Fibroblast of lung (primary cell): ENCODE results near the gene KRT38. TPM values are rescaled to one million over a fixed set of nuclear protein-coding genes. Genes with fewer than 3 reads are reported as not detected.

ENCODE experiments used
- DNase-seq, 2 donors: peaks; one replicate each; pipeline versions ENCODE4 v3.0.0 to v3.0.0-alpha.2; 2010; ENCODE audit warnings: low read depth in 2 of 2
- H2AFZ ChIP-seq: 2 replicates; pipeline ENCODE4 v1.5.1; 2012; ENCODE audit warnings: low read length, control low read depth, inconsistent platforms
- H3K27ac ChIP-seq: 2 replicates; pipeline ENCODE4 v1.5.1; 2011; ENCODE audit warnings: low read length, control low read depth; ENCODE audit not compliant: insufficient read depth
- H3K27me3 ChIP-seq: 2 replicates; pipeline ENCODE4 v1.5.1; 2011; ENCODE audit warnings: mild to moderate bottlenecking, low read length; ENCODE audit not compliant: control insufficient read depth, insufficient read depth
- H3K36me3 ChIP-seq: 2 replicates; pipeline ENCODE4 v1.5.1; 2011; ENCODE audit warnings: low read length; ENCODE audit not compliant: control insufficient read depth, insufficient read depth
- H3K4me1 ChIP-seq: 2 replicates; pipeline ENCODE4 v1.5.1; 2011; ENCODE audit warnings: low read length; ENCODE audit not compliant: control insufficient read depth, insufficient read depth; ENCODE audit errors: extremely low read depth
- H3K4me2 ChIP-seq: 2 replicates; pipeline ENCODE4 v1.5.1; 2011; ENCODE audit warnings: low read length, control low read depth; ENCODE audit not compliant: insufficient read depth; ENCODE audit errors: extremely low read depth
- H3K4me3 ChIP-seq, 4 experiments: fragments of 200-600 bp in 1 of 4; sonication (generic) in 1 of 4; replicated peaks in 1 of 4; 2 replicates each; pipeline ENCODE4 v1.5.1; 2011 to 2016; ENCODE audit warnings: low read length in 4 of 4, low read depth in 3 of 4, mild to moderate bottlenecking in 3 of 4, control low read depth in 2 of 4, inconsistent platforms in 1 of 4, mixed read lengths in 1 of 4; ENCODE audit not compliant: insufficient read depth in 1 of 4; ENCODE audit errors: control extremely low read depth in 1 of 4
- H3K79me2 ChIP-seq: 2 replicates; pipeline ENCODE4 v1.5.1; 2012; ENCODE audit warnings: mild to moderate bottlenecking, low read length, inconsistent platforms; ENCODE audit not compliant: control insufficient read depth, insufficient read depth
- H3K9ac ChIP-seq: 2 replicates; pipeline ENCODE4 v1.5.1; 2011; ENCODE audit warnings: mild to moderate bottlenecking, low read length, control low read depth; ENCODE audit not compliant: insufficient read depth
- H3K9me3 ChIP-seq: 2 replicates; pipeline ENCODE4 v1.5.1; 2012; ENCODE audit warnings: low read depth, low read length; ENCODE audit not compliant: control insufficient read depth, insufficient read depth
- H4K20me1 ChIP-seq: 2 replicates; pipeline ENCODE4 v1.5.1; 2011; ENCODE audit warnings: low read length; ENCODE audit not compliant: control insufficient read depth, insufficient read depth; ENCODE audit errors: extremely low read depth
- EZH2 ChIP-seq: IDR thresholded peaks from 2 replicates; pipeline ENCODE4 v1.5.1; 2012; ENCODE audit warnings: low read length, control low read depth, mild to moderate bottlenecking; ENCODE audit errors: missing control alignments
- polyA plus RNA-seq, 2 donors: library from polyadenylated mRNA; depleted of rRNA in 1 of 2; stranded (reverse) in 1 of 2; unstranded in 1 of 2; fragments of >200 nt; gene quantifications; 2 replicates each; pipeline ENCODE4 v1.2.1, GENCODE V29; 2011 to 2012; ENCODE audit warnings: missing spikeins in 1 of 2
- total RNA-seq: library from RNA; depleted of rRNA; stranded (reverse); fragments of >200 nt; gene quantifications from 2 replicates; pipeline ENCODE4 v1.2.1, GENCODE V29; 2014
- TF ChIP-seq, protein P1 (sequence below), 2 donors: IDR thresholded peaks in 1 of 2; conservative IDR thresholded peaks in 1 of 2; 1 replicate in 1 of 2; 2 replicates in 1 of 2; pipeline ENCODE4 v1.5.1; 2011 to 2012; ENCODE audit warnings: low read length in 2 of 2, control low read depth in 1 of 2, inconsistent platforms in 1 of 2, low read depth in 1 of 2, mild to moderate bottlenecking in 1 of 2

The KRT38 gene
- total and polyA plus RNA-seq, 2 donors (not counting 1 experiment from before 2014, with no cell fraction given), result under 0.01 to 0.02 TPM

DNA sequence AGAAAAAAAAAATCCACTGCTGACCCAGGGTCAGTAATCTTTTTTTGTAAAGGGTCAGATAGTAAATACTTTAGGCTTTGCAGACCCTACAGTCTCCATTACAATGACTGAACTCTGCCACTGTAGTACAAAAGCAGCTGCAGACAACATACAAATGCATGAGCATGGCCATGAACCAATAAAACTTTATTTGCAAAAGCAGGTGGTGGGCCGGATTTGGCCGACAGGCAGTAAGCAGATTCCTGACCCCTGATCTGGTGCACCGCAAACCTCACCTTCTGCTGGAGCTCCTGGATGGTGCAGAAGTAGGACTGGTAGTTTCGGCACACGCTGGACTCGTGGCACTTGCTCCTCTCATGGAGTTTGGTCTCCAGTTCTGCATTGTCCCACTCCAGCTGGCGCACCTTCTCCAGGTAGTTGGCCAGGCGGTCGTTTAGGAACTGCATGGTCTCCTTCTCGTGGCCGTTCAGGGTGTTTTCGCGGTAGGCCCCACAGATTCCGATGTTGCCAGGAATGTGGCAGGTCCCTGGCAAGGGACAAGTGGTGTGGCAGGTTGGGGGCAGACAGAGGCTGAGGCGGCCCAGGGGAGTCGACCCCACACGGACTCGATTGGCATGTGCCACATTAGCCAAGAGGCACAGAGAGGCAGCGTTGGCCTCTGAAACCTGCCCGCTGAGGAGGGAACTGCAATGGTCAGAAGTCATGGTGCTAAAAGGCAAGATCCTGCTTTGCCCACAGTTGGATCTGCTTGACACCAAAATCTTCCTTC is 29.5 kb downstream of the KRT38 start:
- H3K27ac ChIP-seq, result no peak overlapping the region
- no peaks in the 10 kb centered on the region for H3K36me3 ChIP-seq
- TF ChIP-seq EZH2, result no peak
- TF ChIP-seq, protein P1, sequence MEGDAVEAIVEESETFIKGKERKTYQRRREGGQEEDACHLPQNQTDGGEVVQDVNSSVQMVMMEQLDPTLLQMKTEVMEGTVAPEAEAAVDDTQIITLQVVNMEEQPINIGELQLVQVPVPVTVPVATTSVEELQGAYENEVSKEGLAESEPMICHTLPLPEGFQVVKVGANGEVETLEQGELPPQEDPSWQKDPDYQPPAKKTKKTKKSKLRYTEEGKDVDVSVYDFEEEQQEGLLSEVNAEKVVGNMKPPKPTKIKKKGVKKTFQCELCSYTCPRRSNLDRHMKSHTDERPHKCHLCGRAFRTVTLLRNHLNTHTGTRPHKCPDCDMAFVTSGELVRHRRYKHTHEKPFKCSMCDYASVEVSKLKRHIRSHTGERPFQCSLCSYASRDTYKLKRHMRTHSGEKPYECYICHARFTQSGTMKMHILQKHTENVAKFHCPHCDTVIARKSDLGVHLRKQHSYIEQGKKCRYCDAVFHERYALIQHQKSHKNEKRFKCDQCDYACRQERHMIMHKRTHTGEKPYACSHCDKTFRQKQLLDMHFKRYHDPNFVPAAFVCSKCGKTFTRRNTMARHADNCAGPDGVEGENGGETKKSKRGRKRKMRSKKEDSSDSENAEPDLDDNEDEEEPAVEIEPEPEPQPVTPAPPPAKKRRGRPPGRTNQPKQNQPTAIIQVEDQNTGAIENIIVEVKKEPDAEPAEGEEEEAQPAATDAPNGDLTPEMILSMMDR (conservative IDR thresholded peaks at IDR 0.05 in 1 of 2, IDR thresholded peaks at IDR 0.05 in 1 of 2; ENCODE audit: low read depth in 1 of 2, low read length in 2 of 2), result no peak
- no peak overlapping the region for H3K4me3 ChIP-seq
- H3K27me3 ChIP-seq, result no peaks in the 10 kb centered on the region
- no peak overlapping the region for H2AFZ ChIP-seq
- H3K79me2 ChIP-seq, result no peaks in the 10 kb centered on the region
- no peaks in the 10 kb centered on the region for H4K20me1 ChIP-seq
- H3K9me3 ChIP-seq, result no peaks in the 10 kb centered on the region
- no peak overlapping the region for H3K4me2 ChIP-seq
- no peak for DNase-seq
- peaks cover 2% of the 10 kb centered on the region for H3K4me1 ChIP-seq
- no peak overlapping the region for H3K9ac ChIP-seq

DNA sequence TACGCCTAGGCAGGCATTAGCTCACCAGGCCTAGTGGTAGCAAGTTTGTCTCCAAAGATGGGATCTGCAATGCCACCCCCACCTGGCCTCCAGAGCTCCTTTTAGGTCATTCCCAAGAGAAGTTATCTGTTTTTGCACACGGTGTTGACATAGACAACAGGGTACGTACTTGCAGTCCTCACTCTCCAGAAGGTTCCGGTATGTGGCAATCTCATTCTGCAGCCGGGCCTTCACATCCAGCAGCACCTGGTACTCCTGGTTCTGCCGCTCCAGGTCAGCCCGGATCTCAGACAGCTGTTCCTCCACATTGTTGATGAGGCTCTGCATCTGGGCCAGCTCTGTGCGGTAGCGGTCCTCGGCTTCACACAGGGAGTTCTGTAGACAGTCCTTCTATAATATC is 33.6 kb downstream of the KRT38 start:
- Histone ChIP-seq H3K36me3 (no peaks in the 10 kb centered on the region), H3K27ac (no peak overlapping the region), H3K4me1 (peaks cover 9% of the 10 kb centered on the region), H4K20me1 (no peaks in the 10 kb centered on the region), H3K9me3 (no peaks in the 10 kb centered on the region), H3K79me2 (no peaks in the 10 kb centered on the region), H3K4me3 (no peak overlapping the region), H3K9ac (no peak overlapping the region), H3K4me2 (no peak overlapping the region), H2AFZ (no peak overlapping the region), H3K27me3 (no peaks in the 10 kb centered on the region)
- DNase-seq, result no peak
- TF ChIP-seq EZH2, result no peak

DNA sequence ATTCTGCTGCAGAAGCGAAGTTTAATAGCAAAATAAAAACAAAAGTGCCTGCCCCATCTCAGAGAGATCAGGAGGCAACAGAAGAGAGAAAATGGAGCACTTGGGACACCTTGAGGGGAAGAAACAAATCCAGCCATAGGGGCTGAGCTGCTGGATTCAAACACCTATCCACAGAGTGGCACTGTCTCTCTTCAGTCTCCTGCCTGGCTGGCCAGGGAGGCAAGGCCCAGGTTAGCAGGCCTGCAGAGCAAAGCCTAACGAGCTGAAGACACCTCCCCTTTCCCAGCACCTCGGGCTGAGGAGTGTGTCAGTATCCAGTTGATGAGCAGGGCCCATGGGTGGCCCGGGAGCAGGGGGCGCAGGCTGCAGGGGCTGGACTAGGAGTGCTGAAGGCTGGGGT is 34.6 kb downstream of the KRT38 start:
- H3K27ac ChIP-seq, result no peak overlapping the region
- no peak overlapping the region for H3K4me2 ChIP-seq
- H3K9ac ChIP-seq, result no peak overlapping the region
- TF ChIP-seq, protein P1 (conservative IDR thresholded peaks at IDR 0.05 in 1 of 2, IDR thresholded peaks at IDR 0.05 in 1 of 2; ENCODE audit: low read depth in 1 of 2, low read length in 2 of 2), result no peak
- no peak for TF ChIP-seq EZH2
- no peaks in the 10 kb centered on the region for H3K36me3 ChIP-seq
- H2AFZ ChIP-seq, result no peak overlapping the region
- no peaks in the 10 kb centered on the region for H3K9me3 ChIP-seq
- no peaks in the 10 kb centered on the region for H4K20me1 ChIP-seq
- H3K27me3 ChIP-seq, result no peaks in the 10 kb centered on the region
- DNase-seq, result no peak
- H3K4me1 ChIP-seq, result peaks cover 9% of the 10 kb centered on the region
- H3K79me2 ChIP-seq, result no peaks in the 10 kb centered on the region
- H3K4me3 ChIP-seq, result no peak overlapping the region
